Omental fat pad (tissue), 4 donors: Measurements from ENCODE around the gene SDC4. TPM values are rescaled to one million over a fixed set of nuclear protein-coding genes. Genes with fewer than 3 reads are reported as not detected.

Experiments
- ATAC-seq: fragments of 150-250 bp; one replicate; pipeline ENCODE4 v1.9.1; 2016; ENCODE audit warnings: mild to moderate bottlenecking, moderate library complexity; ENCODE audit not compliant: low FRiP score
- DNase-seq: peaks from one replicate; pipeline ENCODE4 v3.0.0-alpha.2; 2019; ENCODE audit warnings: low spot score
- total RNA-seq, 4 donors: library from RNA; depleted of rRNA; stranded (reverse); fragments of >200 nt; gene quantifications; one replicate each; pipeline ENCODE4 v1.1.0, GENCODE V29; 2016
- TF ChIP-seq, protein P1 (sequence below), 3 donors: fragments of 450-650 bp; IDR thresholded peaks; one replicate each; pipeline ENCODE4 v1.5.1; 2016 to 2017; ENCODE audit warnings: antibody characterized with exemption in 3 of 3, mild to moderate bottlenecking in 3 of 3, moderate library complexity in 2 of 3

SDC4 gene
- total RNA-seq, 4 donors from 2014 or later = 31.4 to 279 (median 103) TPM

- ATAC-seq = no peak
- DNase-seq = no peak
- TF ChIP-seq, protein P1, sequence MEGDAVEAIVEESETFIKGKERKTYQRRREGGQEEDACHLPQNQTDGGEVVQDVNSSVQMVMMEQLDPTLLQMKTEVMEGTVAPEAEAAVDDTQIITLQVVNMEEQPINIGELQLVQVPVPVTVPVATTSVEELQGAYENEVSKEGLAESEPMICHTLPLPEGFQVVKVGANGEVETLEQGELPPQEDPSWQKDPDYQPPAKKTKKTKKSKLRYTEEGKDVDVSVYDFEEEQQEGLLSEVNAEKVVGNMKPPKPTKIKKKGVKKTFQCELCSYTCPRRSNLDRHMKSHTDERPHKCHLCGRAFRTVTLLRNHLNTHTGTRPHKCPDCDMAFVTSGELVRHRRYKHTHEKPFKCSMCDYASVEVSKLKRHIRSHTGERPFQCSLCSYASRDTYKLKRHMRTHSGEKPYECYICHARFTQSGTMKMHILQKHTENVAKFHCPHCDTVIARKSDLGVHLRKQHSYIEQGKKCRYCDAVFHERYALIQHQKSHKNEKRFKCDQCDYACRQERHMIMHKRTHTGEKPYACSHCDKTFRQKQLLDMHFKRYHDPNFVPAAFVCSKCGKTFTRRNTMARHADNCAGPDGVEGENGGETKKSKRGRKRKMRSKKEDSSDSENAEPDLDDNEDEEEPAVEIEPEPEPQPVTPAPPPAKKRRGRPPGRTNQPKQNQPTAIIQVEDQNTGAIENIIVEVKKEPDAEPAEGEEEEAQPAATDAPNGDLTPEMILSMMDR (IDR thresholded peaks at IDR 0.05) = no peak
Observed at GRCh38 chr20:45339799-45340198, 8.4 kb downstream of the SDC4 start.

- TF ChIP-seq, protein P1 (IDR thresholded peaks at IDR 0.05) = no peak
- ATAC-seq (no peak), DNase-seq (no peak)
Observed at GRCh38 chr20:45339084-45339483, 9.1 kb downstream of the SDC4 start.

DNA sequence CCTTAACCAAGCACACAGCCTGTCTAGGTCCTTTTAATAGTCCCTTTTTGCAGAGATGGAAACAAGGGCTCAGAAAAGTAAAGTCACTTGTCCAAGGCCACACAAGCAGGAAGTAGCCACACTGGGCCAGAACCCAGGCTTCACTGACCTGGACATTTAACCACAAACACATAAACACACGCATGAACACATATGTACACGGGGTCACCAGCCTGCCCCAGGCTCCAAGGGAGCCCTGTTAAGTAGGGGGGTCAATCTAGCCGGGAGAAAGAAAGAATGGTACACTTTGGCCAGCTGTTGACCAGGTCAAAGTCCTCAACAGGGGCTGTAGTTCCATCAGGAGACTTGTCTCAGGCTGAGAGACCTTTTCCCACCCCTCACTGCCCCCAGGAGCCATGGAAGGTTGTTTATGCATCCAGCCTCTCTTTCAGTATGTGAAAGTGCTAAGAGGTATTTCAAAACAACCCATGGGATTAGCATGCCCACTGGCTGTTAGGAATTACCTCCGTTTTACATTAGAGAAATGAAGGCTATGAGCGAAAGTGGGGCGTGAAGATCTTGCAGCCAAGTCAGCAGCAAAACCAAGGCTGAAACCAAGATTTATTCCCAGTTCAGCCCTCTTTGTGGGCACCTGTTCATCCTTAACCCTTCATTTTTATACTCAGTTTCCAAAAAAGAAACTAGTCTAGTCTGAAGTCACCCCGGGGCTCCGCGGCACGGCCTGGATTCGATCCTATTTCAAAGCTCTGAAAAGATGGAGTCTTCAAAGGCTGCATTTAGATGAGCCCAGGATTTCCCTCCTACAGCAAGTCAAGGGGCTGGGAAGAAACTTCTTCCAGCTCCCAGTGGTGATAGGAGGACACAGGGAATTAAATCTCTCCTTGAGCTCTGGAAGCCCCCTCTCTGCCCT is 9.8 kb downstream of the SDC4 start:
- no peak for DNase-seq
- no peak for ATAC-seq
- TF ChIP-seq, protein P1 (IDR thresholded peaks at IDR 0.05) = no peak

GRCh38 chr20:45337367-45338120 is 10.7 kb downstream of the SDC4 start:
- DNase-seq = no peak
- TF ChIP-seq, protein P1 (IDR thresholded peaks at IDR 0.05) = no peak

GRCh38 chr20:45336530-45337366 is 11.5 kb downstream of the SDC4 start:
- ATAC-seq (peak; percentile 94), DNase-seq (no peak)
- TF ChIP-seq, protein P1 (IDR thresholded peaks at IDR 0.05) = no peak

More at GRCh38 chr20:45337367-45338120, 10.7 kb downstream of the SDC4 start:
- ATAC-seq = peak; percentile 58

GRCh38 chr20:45330476-45330875 is 17.7 kb downstream of the SDC4 start:
- ATAC-seq (no peak), DNase-seq (no peak)
- TF ChIP-seq, protein P1 (IDR thresholded peaks at IDR 0.05) = no peak
